RKO (cell line): ENCODE data around the gene C4orf50.
"Not testable (repeated sequence)": the region's sequence is repeated elsewhere in the genome, so short reads cannot be mapped to it uniquely, and the experiment has no call there.

Experiments used
- DNase-seq: peaks from one replicate; pipeline ENCODE4 v3.0.0-alpha.2; 2016; ENCODE audit warnings: low spot score

C4orf50 gene

DNA sequence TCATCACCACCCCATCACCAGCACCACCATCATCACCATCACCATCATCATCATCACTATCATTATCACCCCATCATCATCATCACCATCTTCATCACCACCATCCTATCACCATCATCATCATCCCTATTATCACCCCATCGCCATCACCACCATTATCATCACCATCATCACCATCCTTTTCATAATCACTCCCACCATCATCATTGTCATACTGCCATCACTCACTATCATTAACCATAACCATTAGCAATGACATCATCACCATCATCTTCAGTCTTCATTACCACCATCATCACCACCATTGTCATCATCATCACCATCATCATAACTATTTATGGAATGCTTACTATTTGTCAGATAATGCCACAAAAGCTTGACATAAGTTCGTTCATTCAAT is 161.0 kb downstream of the C4orf50 start:
- no peak for DNase-seq

DNA sequence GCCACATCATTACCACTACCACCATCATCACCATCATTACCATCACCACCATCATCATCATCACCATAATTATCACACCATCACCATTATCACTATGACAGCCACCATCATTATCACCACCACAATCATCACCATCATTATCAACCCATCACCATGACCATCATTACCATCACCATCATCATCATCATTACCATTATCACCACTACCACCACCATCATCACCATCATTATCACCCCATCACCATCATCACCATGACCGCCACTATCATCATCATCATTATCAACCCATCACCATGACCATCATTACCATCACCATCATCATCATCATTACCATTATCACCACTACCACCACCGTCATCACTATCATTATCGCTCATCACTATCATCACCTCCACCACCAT is 161.9 kb downstream of the C4orf50 start:
- DNase-seq = not testable (repeated sequence)

DNA sequence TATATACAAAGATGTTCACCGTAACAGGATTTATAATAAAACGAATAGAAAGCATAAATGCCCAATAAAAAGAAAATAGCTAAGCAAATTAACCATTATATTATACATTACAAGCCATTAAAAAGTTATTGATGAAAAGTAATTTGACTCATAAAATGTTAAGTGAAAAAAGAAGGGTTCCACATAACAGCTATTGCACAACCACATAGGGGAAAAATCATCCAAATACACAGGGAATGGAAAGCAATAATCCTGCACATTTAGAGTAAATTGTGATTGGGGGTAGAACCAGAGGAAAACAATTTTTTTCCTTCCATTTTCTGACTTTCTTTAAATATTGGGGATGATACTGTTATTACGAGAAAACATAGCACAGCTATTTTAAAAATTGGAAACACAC is 163.3 kb downstream of the C4orf50 start:
- no peak for DNase-seq

DNA sequence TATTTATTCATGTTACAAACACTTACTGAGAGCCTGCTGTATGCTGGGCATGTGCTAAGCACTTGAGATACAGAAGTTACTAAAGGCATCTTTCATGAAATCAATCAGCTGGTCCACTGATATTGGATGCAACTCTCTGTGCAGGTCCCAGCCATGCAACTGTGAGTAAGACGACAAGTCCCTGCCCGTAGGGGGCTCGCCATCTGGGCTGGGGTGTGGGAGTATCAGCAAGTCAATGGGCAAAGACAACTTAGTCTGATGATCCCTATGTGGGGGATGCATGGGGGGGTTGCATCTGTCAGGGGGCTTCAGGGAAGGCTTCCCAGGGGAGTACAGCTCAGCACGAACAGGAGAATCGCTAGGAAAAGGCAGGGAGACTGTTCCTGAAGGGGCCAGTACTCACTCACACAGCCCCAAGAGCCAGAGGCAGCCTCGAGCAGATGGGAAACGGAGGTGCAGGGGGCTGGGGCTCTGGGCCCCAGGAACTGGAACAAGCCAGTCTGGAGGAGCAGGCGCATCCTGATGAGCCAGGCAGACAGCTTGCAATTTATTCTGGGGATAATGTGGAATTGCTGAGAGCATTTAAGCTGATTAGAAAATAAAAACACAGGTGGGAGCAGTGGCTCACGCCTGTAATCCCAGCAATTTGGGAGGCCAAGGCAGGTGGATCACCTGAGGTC is 165.6 kb downstream of the C4orf50 start:
- no peak for DNase-seq

DNA sequence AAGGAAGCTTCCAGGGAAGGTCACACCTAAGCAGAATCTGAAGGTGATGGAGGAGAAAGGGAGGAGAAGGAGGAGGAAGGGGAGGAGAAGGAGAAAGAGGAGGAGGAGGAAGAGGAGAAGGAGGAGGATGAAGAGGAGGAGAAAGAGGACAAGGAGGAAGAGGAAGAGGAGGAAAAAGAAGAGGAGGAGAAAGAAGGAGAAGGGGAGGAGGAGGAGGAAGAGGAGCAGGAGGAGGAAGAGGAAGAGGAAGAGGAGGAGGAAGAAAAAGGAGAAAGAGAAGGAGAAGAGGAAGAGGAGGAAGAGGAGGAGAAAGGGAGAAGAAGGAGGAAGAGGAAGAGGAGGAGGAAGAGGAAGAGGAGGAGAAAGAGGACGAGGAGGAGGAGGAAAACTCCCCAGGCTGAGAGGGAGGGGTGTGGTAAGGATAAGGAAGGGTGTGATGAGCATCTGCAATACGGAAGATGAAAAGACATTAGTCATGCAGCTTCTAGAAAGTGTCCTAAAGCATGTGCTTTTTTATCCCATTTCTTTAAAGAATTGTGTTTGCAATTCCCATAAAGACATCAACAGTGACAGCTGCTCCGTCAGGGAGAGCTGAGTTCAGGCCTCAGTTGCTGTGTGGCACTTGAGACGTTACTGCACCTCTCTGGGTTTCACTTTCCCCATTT is 166.5 kb downstream of the C4orf50 start:
- no peak for DNase-seq
